Measurements from ENCODE around the gene AOAH.
"Not testable (repeated sequence)": the region's sequence is repeated elsewhere in the genome, so short reads cannot be mapped to it uniquely, and the experiment has no call there.

Gene AOAH

GRCh38 chr7:36487756-36488336 lies 236.4 kb downstream of the AOAH start:
- H3K4me1 ChIP-seq: no peaks in the 10 kb centered on the region
- no peak overlapping the region for H3K27ac ChIP-seq
- H3K27me3 ChIP-seq: no peaks in the 10 kb centered on the region
- H4K20me1 ChIP-seq: no peaks in the 10 kb centered on the region
- H3K36me3 ChIP-seq: no peaks in the 10 kb centered on the region
- no peak overlapping the region for H3K4me2 ChIP-seq
- H3K9me3 ChIP-seq: no peaks in the 10 kb centered on the region
- no peak overlapping the region for H3K9ac ChIP-seq
- no peak for TF ChIP-seq Cebpa-rat (IDR thresholded peaks at IDR 0.05)
- H3K4me3 ChIP-seq: no peak overlapping the region

DNA sequence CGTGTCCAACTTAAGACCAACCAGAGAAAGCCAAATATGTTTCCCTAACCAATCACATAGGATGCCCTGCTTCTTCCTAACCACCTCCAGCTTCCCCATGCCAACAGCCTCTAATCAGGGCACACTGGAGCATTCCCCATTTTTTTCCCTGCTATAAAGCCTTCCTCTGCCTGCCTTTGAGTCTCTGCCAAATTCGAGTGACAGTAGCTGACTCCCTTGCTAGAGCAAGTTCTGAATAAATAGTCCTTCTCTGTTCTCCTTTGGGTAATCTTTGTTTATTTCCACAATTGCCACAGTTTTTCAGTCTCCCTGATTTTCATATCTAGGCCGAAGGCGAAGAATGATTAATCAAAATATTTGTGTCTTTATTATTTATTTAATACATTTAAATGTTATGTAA lies 238.0 kb downstream of the AOAH start:
- H3K36me3 ChIP-seq: no peaks in the 10 kb centered on the region
- no peak overlapping the region for H3K4me3 ChIP-seq
- H3K9me3 ChIP-seq: no peaks in the 10 kb centered on the region
- H3K4me2 ChIP-seq: no peak overlapping the region
- no peaks in the 10 kb centered on the region for H3K27me3 ChIP-seq
- no peak for TF ChIP-seq Cebpa-rat (IDR thresholded peaks at IDR 0.05)
- H3K4me1 ChIP-seq: no peaks in the 10 kb centered on the region
- H3K9ac ChIP-seq: no peak overlapping the region
- no peaks in the 10 kb centered on the region for H4K20me1 ChIP-seq
- H3K27ac ChIP-seq: no peak overlapping the region

- no peak overlapping the region for H3K9ac ChIP-seq
- no peak for TF ChIP-seq Cebpa-rat (IDR thresholded peaks at IDR 0.05)
Observed at GRCh38 chr7:36484265-36484664, 240.0 kb downstream of the AOAH start.

GRCh38 chr7:36483853-36484252 lies 240.4 kb downstream of the AOAH start:
- not testable (repeated sequence) for H3K4me2 ChIP-seq, H3K27me3 ChIP-seq, H3K4me1 ChIP-seq, H3K36me3 ChIP-seq, H3K27ac ChIP-seq, H4K20me1 ChIP-seq, H3K9ac ChIP-seq, H3K9me3 ChIP-seq, H3K4me3 ChIP-seq

More at GRCh38 chr7:36484265-36484664, 240.0 kb downstream of the AOAH start:
- Histone ChIP-seq H3K4me1 (no peaks in the 10 kb centered on the region), H3K36me3 (no peaks in the 10 kb centered on the region), H4K20me1 (no peaks in the 10 kb centered on the region), H3K4me2 (no peak overlapping the region), H3K27me3 (no peaks in the 10 kb centered on the region), H3K4me3 (no peak overlapping the region), H3K9me3 (no peaks in the 10 kb centered on the region), H3K27ac (no peak overlapping the region)

DNA sequence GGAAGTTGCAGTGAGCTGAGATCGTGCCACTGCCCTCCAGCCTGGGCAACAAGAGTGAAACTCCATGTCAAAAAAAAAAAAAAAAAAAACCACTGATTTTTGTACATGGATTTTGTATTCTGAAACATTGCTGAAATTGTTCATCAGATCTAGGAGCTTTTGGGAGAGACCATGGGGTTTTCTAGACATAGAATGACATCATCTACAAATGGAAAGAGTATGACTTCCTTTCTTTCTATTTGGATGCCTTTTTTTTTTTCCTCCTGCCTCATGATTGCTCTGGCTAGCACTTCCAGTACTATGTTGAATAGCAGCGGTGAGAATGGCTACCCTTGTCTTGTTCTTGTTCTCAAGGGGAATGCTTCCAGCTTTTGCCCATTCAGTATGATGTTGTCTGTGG lies 245.5 kb downstream of the AOAH start:
- Histone ChIP-seq H3K4me1 (no peaks in the 10 kb centered on the region), H3K27ac (no peak overlapping the region), H3K4me3 (no peak overlapping the region), H3K9ac (no peak overlapping the region), H3K9me3 (peaks cover 5% of the 10 kb centered on the region; the same call in 1 of the 2 replicates), H4K20me1 (no peaks in the 10 kb centered on the region), H3K4me2 (no peak overlapping the region), H3K27me3 (no peaks in the 10 kb centered on the region), H3K36me3 (no peaks in the 10 kb centered on the region)
- TF ChIP-seq Cebpa-rat (IDR thresholded peaks at IDR 0.05): no peak

GRCh38 chr7:36475381-36475780 lies 248.9 kb downstream of the AOAH start:
- Histone ChIP-seq H3K27ac (no peak overlapping the region), H3K9me3 (peaks cover 5% of the 10 kb centered on the region; the same call in 1 of the 2 replicates), H3K9ac (no peak overlapping the region), H4K20me1 (no peaks in the 10 kb centered on the region), H3K4me1 (no peaks in the 10 kb centered on the region), H3K36me3 (no peaks in the 10 kb centered on the region), H3K27me3 (no peaks in the 10 kb centered on the region), H3K4me2 (no peak overlapping the region), H3K4me3 (no peak overlapping the region)
- no peak for TF ChIP-seq Cebpa-rat (IDR thresholded peaks at IDR 0.05)

DNA sequence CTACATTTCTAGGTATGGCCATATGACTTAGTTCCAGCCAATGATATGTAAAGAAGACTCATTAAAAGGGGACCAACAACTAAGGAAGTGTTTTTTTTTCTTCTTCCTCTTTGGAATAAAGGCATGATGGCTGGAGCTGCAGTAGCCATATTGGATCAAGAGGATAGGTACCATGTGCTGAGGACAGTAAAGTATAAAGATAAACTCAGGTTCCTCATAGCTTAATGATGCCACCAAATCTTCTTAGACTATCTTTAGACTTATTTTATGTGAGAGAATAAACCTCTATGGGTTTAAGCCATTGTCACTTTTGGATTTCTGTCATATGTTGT lies 249.3 kb downstream of the AOAH start:
- H3K9ac ChIP-seq: no peak overlapping the region

DNA sequence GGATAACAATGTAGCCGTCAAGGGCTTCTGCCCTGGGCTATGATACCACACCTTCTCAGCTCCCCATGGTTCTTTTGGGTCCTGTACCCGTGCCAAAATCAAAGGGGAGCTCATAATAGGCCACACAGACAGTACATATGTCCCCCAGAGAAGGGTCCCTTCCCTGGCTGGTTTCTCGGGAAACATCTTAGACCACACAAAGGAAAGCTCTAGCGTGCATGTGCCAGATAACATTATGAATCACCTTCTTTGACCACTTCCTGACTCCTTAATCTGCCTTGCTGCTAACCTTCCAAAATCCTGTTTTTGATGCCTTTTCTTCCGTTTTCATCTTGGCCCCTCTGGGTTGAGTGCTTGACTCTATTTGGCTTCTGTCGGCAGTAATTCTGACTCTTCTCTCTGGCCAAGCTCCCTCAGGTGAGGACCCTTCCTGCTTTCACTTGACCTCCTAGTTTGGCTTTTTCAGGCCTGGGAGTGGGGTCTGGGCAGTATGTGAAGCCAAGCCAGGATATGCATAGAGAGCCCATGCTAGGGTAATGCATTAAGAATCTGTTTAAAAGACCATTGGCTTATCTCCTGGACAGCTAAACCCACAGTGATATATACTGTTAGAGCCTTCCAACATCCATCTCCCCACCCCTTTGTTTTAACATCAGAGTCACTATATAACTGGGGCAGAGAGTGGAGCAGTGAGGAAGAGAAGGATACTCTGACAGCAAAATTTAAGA lies 249.8 kb downstream of the AOAH start:
- Histone ChIP-seq H3K9ac (no peak overlapping the region), H3K9me3 (peaks cover 5% of the 10 kb centered on the region; the same call in 1 of the 2 replicates), H3K4me1 (no peaks in the 10 kb centered on the region), H3K27me3 (no peaks in the 10 kb centered on the region), H3K4me3 (no peak overlapping the region), H3K4me2 (no peak overlapping the region), H3K27ac (no peak overlapping the region), H3K36me3 (no peaks in the 10 kb centered on the region), H4K20me1 (no peaks in the 10 kb centered on the region)
- TF ChIP-seq Cebpa-rat (IDR thresholded peaks at IDR 0.05): no peak

More for the DNA sequence above, 249.3 kb downstream of the AOAH start:
- no peak for TF ChIP-seq Cebpa-rat (IDR thresholded peaks at IDR 0.05)
- Histone ChIP-seq H3K4me3 (no peak overlapping the region), H3K27ac (no peak overlapping the region), H4K20me1 (no peaks in the 10 kb centered on the region), H3K9me3 (peaks cover 5% of the 10 kb centered on the region; the same call in 1 of the 2 replicates), H3K36me3 (no peaks in the 10 kb centered on the region), H3K27me3 (no peaks in the 10 kb centered on the region), H3K4me2 (no peak overlapping the region), H3K4me1 (no peaks in the 10 kb centered on the region)

DNA sequence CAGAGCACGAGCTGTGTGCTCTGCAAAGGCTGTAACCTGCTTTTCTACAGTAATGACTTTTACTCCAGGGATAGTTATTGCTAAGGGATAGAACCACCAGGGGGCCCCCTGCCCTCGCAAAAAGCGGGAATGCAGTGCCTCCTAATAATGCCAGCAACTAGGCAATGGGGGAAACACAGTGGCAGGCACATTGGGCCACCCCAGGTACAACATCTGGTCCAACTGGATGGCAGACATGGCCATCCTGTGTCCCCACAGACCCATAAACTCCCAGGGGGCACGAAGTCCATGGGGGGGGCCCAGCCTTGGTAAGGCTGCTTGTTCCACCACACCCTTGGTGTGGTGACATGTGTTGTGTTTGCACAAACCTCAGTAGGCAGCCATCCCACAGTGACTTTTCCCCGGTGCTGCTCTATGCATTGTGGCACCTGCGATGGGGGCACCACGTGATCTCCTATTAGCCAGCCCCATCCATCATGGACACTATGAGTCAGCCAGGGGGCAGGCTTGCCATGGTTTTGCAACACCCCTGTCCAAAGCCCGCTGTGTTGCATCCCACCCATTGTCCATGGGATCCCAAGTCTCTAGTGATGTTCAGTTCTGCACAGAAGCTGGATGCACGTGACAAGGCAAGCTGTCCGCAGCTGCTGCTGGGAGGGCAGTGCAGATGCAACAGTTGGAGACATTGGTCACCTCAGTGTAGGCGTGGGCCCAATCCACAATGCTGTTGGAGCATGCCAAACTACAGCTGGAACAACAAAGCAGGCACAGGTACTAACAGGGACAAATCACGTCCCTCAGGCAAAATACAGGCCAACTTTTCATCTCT lies 250.6 kb downstream of the AOAH start:
- Histone ChIP-seq H3K4me3 (no peak overlapping the region), H4K20me1 (no peaks in the 10 kb centered on the region), H3K9me3 (peaks cover 5% of the 10 kb centered on the region; the same call in 1 of the 2 replicates), H3K27me3 (no peaks in the 10 kb centered on the region), H3K4me1 (no peaks in the 10 kb centered on the region), H3K9ac (no peak overlapping the region), H3K4me2 (no peak overlapping the region), H3K36me3 (no peaks in the 10 kb centered on the region), H3K27ac (no peak overlapping the region)
- no peak for TF ChIP-seq Cebpa-rat (IDR thresholded peaks at IDR 0.05)

- Histone ChIP-seq H3K9me3 (peaks cover 5% of the 10 kb centered on the region; the same call in 1 of the 2 replicates), H3K4me3 (no peak overlapping the region), H3K4me2 (no peak overlapping the region), H3K27ac (no peak overlapping the region), H3K9ac (no peak overlapping the region), H3K36me3 (no peaks in the 10 kb centered on the region), H4K20me1 (no peaks in the 10 kb centered on the region), H3K27me3 (no peaks in the 10 kb centered on the region), H3K4me1 (no peaks in the 10 kb centered on the region)
- no peak for TF ChIP-seq Cebpa-rat (IDR thresholded peaks at IDR 0.05)
Observed at GRCh38 chr7:36472141-36472729, 252.1 kb downstream of the AOAH start.

Measured in BLaER1 (cell line).